Stimulated activated memory B cell treated with anti-CD40 and anti-IgM and Interleukin-4, amounts not matched to agents 10 μg/mL and 1 μg/mL and 100 μg/mL, for 72 hours (primary cell): Measurements from ENCODE around the gene LRP6.

ENCODE experiments used
- ATAC-seq: fragments of 150-1000 bp; cut with Tn5 transposase; 2 replicates; pipeline ENCODE4 v1.10.0; 2021
- H3K27ac Mint-ChIP-seq: one replicate; pipeline ENCODE4 v1.8.0; 2022; ENCODE audit warnings: mild to moderate bottlenecking, mixed read lengths
- H3K27me3 Mint-ChIP-seq: one replicate; pipeline ENCODE4 v1.8.0; 2022; ENCODE audit warnings: mixed read lengths
- H3K36me3 Mint-ChIP-seq: one replicate; pipeline ENCODE4 v1.8.0; 2022; ENCODE audit warnings: mixed read lengths
- H3K4me1 Mint-ChIP-seq: one replicate; pipeline ENCODE4 v1.8.0; 2022; ENCODE audit warnings: mixed read lengths
- H3K4me3 Mint-ChIP-seq: one replicate; pipeline ENCODE4 v1.8.0; 2022; ENCODE audit warnings: mild to moderate bottlenecking, moderate library complexity, mixed read lengths
- H3K9me3 Mint-ChIP-seq: one replicate; pipeline ENCODE4 v1.8.0; 2022; ENCODE audit warnings: mixed read lengths

Gene LRP6

GRCh38 chr12:12099102-12099501, 167.7 kb downstream of the LRP6 start:
- Mint-ChIP-seq H3K4me1 (no peaks in the 10 kb centered on the region), H3K27me3 (peaks cover 34% of the 10 kb centered on the region), H3K27ac (no peak overlapping the region), H3K4me3 (no peak overlapping the region), H3K9me3 (peaks cover 3% of the 10 kb centered on the region), H3K36me3 (peaks cover 6% of the 10 kb centered on the region)
- ATAC-seq = no peak

GRCh38 chr12:12098691-12099015, 168.2 kb downstream of the LRP6 start:
- Mint-ChIP-seq H3K27me3 (peaks cover 34% of the 10 kb centered on the region), H3K27ac (no peak overlapping the region), H3K4me3 (no peak overlapping the region), H3K4me1 (no peaks in the 10 kb centered on the region), H3K36me3 (peaks cover 6% of the 10 kb centered on the region), H3K9me3 (peaks cover 2% of the 10 kb centered on the region)
- ATAC-seq = no peak

- Mint-ChIP-seq H3K4me3 (no peak overlapping the region), H3K27ac (no peak overlapping the region), H3K9me3 (no peaks in the 10 kb centered on the region), H3K27me3 (peaks cover 33% of the 10 kb centered on the region), H3K4me1 (no peaks in the 10 kb centered on the region), H3K36me3 (peaks cover under 1% of the 10 kb centered on the region)
- ATAC-seq = no peak
Observed at GRCh38 chr12:12097891-12098690, 168.8 kb downstream of the LRP6 start.

GRCh38 chr12:12095021-12095420, 171.8 kb downstream of the LRP6 start:
- Mint-ChIP-seq H3K27ac (no peak overlapping the region), H3K36me3 (no peaks in the 10 kb centered on the region), H3K27me3 (peaks cover 18% of the 10 kb centered on the region), H3K4me1 (no peaks in the 10 kb centered on the region), H3K9me3 (no peaks in the 10 kb centered on the region), H3K4me3 (no peak overlapping the region)
- ATAC-seq = no peak

GRCh38 chr12:12094481-12094880, 172.4 kb downstream of the LRP6 start:
- H3K27ac Mint-ChIP-seq = no peak overlapping the region
- H3K4me3 Mint-ChIP-seq = no peak overlapping the region
- no peaks in the 10 kb centered on the region for H3K36me3 Mint-ChIP-seq
- peaks cover 18% of the 10 kb centered on the region for H3K27me3 Mint-ChIP-seq
- H3K9me3 Mint-ChIP-seq = no peaks in the 10 kb centered on the region
- ATAC-seq = no peak
- no peaks in the 10 kb centered on the region for H3K4me1 Mint-ChIP-seq

- H3K36me3 Mint-ChIP-seq = no peaks in the 10 kb centered on the region
- H3K9me3 Mint-ChIP-seq = no peaks in the 10 kb centered on the region
- no peaks in the 10 kb centered on the region for H3K4me1 Mint-ChIP-seq
- no peak for ATAC-seq
- no peak overlapping the region for H3K4me3 Mint-ChIP-seq
- no peak overlapping the region for H3K27ac Mint-ChIP-seq
- peaks cover 36% of the 10 kb centered on the region for H3K27me3 Mint-ChIP-seq
Observed at GRCh38 chr12:12091977-12092663, 174.7 kb downstream of the LRP6 start.

GRCh38 chr12:12091071-12091470, 175.8 kb downstream of the LRP6 start:
- H3K27me3 Mint-ChIP-seq = peaks cover 39% of the 10 kb centered on the region
- H3K27ac Mint-ChIP-seq = no peak overlapping the region
- no peaks in the 10 kb centered on the region for H3K36me3 Mint-ChIP-seq
- H3K9me3 Mint-ChIP-seq = no peaks in the 10 kb centered on the region
- H3K4me3 Mint-ChIP-seq = no peak overlapping the region
- H3K4me1 Mint-ChIP-seq = no peaks in the 10 kb centered on the region
- no peak for ATAC-seq

GRCh38 chr12:12088761-12089160, 178.1 kb downstream of the LRP6 start:
- Mint-ChIP-seq H3K27ac (no peak overlapping the region), H3K36me3 (no peaks in the 10 kb centered on the region), H3K4me1 (no peaks in the 10 kb centered on the region), H3K4me3 (no peak overlapping the region), H3K9me3 (no peaks in the 10 kb centered on the region), H3K27me3 (peaks cover 39% of the 10 kb centered on the region)
- no peak for ATAC-seq

- no peak for ATAC-seq
- Mint-ChIP-seq H3K4me3 (no peak overlapping the region), H3K36me3 (no peaks in the 10 kb centered on the region), H3K27me3 (peaks cover 37% of the 10 kb centered on the region), H3K9me3 (no peaks in the 10 kb centered on the region), H3K4me1 (no peaks in the 10 kb centered on the region), H3K27ac (no peak overlapping the region)
Observed at GRCh38 chr12:12088147-12088546, 178.7 kb downstream of the LRP6 start.

GRCh38 chr12:12087693-12088034, 179.2 kb downstream of the LRP6 start:
- H3K4me1 Mint-ChIP-seq = no peaks in the 10 kb centered on the region
- H3K4me3 Mint-ChIP-seq = no peak overlapping the region
- no peak for ATAC-seq
- H3K27ac Mint-ChIP-seq = no peak overlapping the region
- no peaks in the 10 kb centered on the region for H3K36me3 Mint-ChIP-seq
- H3K27me3 Mint-ChIP-seq = peaks cover 32% of the 10 kb centered on the region
- no peaks in the 10 kb centered on the region for H3K9me3 Mint-ChIP-seq

- no peaks in the 10 kb centered on the region for H3K36me3 Mint-ChIP-seq
- no peak for ATAC-seq
- H3K4me3 Mint-ChIP-seq = no peak overlapping the region
- no peaks in the 10 kb centered on the region for H3K9me3 Mint-ChIP-seq
- H3K27ac Mint-ChIP-seq = no peak overlapping the region
- H3K27me3 Mint-ChIP-seq = peaks cover 30% of the 10 kb centered on the region
- no peaks in the 10 kb centered on the region for H3K4me1 Mint-ChIP-seq
Observed at GRCh38 chr12:12086973-12087692, 179.7 kb downstream of the LRP6 start.

GRCh38 chr12:12086362-12086761, 180.5 kb downstream of the LRP6 start:
- H3K27ac Mint-ChIP-seq = no peak overlapping the region
- H3K27me3 Mint-ChIP-seq = peaks cover 24% of the 10 kb centered on the region
- no peaks in the 10 kb centered on the region for H3K4me1 Mint-ChIP-seq
- no peaks in the 10 kb centered on the region for H3K9me3 Mint-ChIP-seq
- H3K36me3 Mint-ChIP-seq = no peaks in the 10 kb centered on the region
- ATAC-seq = no peak
- H3K4me3 Mint-ChIP-seq = no peak overlapping the region

- no peak overlapping the region for H3K4me3 Mint-ChIP-seq
- no peaks in the 10 kb centered on the region for H3K36me3 Mint-ChIP-seq
- no peaks in the 10 kb centered on the region for H3K9me3 Mint-ChIP-seq
- ATAC-seq = no peak
- no peak overlapping the region for H3K27ac Mint-ChIP-seq
- H3K4me1 Mint-ChIP-seq = no peaks in the 10 kb centered on the region
- H3K27me3 Mint-ChIP-seq = peaks cover 17% of the 10 kb centered on the region
Observed at GRCh38 chr12:12083688-12084087, 183.2 kb downstream of the LRP6 start.

- no peak for ATAC-seq
- Mint-ChIP-seq H3K36me3 (no peaks in the 10 kb centered on the region), H3K4me3 (no peak overlapping the region)
Observed at GRCh38 chr12:12081836-12082497, 184.9 kb downstream of the LRP6 start.

GRCh38 chr12:12079291-12079690, 187.6 kb downstream of the LRP6 start:
- Mint-ChIP-seq H3K4me1 (no peaks in the 10 kb centered on the region), H3K36me3 (no peaks in the 10 kb centered on the region), H3K27ac (no peak overlapping the region), H3K4me3 (no peak overlapping the region), H3K9me3 (no peaks in the 10 kb centered on the region), H3K27me3 (peaks cover 7% of the 10 kb centered on the region)
- no peak for ATAC-seq

More at GRCh38 chr12:12081836-12082497, 184.9 kb downstream of the LRP6 start:
- no peak overlapping the region for H3K27ac Mint-ChIP-seq
- no peaks in the 10 kb centered on the region for H3K9me3 Mint-ChIP-seq
- no peaks in the 10 kb centered on the region for H3K4me1 Mint-ChIP-seq
- peaks cover 2% of the 10 kb centered on the region for H3K27me3 Mint-ChIP-seq
